Activated naive CD8-positive, alpha-beta T cell treated with anti-CD3 and anti-CD28 coated beads, Interleukin-2, amount 50 U/mL, for 24 hours (primary cell): ENCODE measurements around the gene TMPRSS15.
"Not testable (repeated sequence)": the region's sequence is repeated elsewhere in the genome, so short reads cannot be mapped to it uniquely, and the experiment has no call there.

Experiments used
- ATAC-seq: fragments of 150-1000 bp; cut with Tn5 transposase; one replicate; pipeline ENCODE4 v1.10.0; 2021
- DNase-seq: peaks from one replicate; pipeline ENCODE4 v3.0.0; 2021
- H3K27ac Mint-ChIP-seq: one replicate; pipeline ENCODE4 v1.8.0; 2021; ENCODE audit warnings: mild to moderate bottlenecking, mixed read lengths
- H3K27me3 Mint-ChIP-seq: one replicate; pipeline ENCODE4 v1.8.0; 2021; ENCODE audit warnings: mixed read lengths
- H3K36me3 Mint-ChIP-seq: one replicate; pipeline ENCODE4 v1.8.0; 2021; ENCODE audit warnings: low read depth, mixed read lengths
- H3K4me1 Mint-ChIP-seq: one replicate; pipeline ENCODE4 v1.8.0; 2021; ENCODE audit warnings: mixed read lengths
- H3K4me3 Mint-ChIP-seq: one replicate; pipeline ENCODE4 v1.8.0; 2021; ENCODE audit warnings: mild to moderate bottlenecking, moderate library complexity, mixed read lengths
- H3K9me3 Mint-ChIP-seq: one replicate; pipeline ENCODE4 v1.8.0; 2021; ENCODE audit warnings: mixed read lengths

Gene TMPRSS15

GRCh38 chr21:18403735-18404450, at the start of gene TMPRSS15:
TSS of gene TMPRSS15 (minus strand) at chr21:18403785. CDS start at chr21:18403622, 163 bp downstream.
- no peaks in the 10 kb centered on the region for H3K9me3 Mint-ChIP-seq
- H3K4me1 Mint-ChIP-seq, result no peaks in the 10 kb centered on the region
- H3K27me3 Mint-ChIP-seq, result no peaks in the 10 kb centered on the region
- H3K36me3 Mint-ChIP-seq, result no peaks in the 10 kb centered on the region
- no peak for DNase-seq
- no peak within 1 kb of the TSS for H3K27ac Mint-ChIP-seq
- no peak for ATAC-seq
- H3K4me3 Mint-ChIP-seq, result no peak within 1 kb of the TSS

- no peaks in the 10 kb centered on the region for H3K27me3 Mint-ChIP-seq
- ATAC-seq (no peak), DNase-seq (no peak)
- H3K27ac Mint-ChIP-seq, result no peak overlapping the region
- no peaks in the 10 kb centered on the region for H3K4me1 Mint-ChIP-seq
- no peak overlapping the region for H3K4me3 Mint-ChIP-seq
- H3K9me3 Mint-ChIP-seq, result peaks cover 1% of the 10 kb centered on the region
- no peaks in the 10 kb centered on the region for H3K36me3 Mint-ChIP-seq
Measured at GRCh38 chr21:18451670-18452069, 48.1 kb upstream of the TMPRSS15 start.

DNA sequence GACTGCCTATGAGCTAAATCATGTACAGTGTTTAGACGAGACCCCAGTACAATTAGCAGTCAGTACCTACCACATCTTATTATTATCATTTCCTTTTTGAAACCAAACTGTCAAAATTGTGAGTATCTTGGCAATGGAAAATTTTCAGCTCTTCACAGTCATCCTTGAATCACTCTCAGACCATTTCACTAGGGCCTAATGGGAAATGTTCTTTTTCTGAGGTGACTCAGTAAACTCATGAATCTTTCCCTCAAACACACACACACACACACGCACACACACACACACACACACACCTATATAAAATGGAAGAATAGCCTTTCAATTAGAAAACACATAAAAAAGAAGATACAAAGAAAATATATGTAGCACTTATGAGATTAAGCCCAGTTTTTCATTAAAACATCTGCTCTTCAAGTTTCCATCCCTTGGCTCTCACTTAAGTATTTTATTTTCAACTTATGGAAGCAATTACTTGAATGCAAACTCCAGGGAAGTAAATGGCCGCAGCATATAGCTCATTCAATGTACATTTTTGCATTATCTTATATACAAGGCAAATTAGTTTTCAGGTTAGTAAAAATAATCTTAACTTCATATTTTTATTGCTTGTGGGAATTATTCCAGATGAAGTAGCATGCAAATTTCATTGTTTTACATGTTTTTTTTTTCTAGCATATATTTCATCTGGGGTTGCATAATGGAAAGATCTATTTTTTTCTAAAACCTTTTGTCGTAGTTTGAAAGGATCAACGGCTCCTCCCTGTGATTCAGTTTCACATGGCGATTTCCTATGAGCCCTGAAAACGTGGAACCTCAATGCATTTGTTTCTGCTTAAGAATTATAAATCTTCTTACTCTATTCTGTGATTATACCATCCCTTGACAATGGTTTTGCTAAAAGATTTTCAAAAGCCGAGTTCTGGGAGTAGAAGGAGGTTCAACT, 46.3 kb upstream of the TMPRSS15 start:
- H3K4me1 Mint-ChIP-seq, result no peaks in the 10 kb centered on the region
- no peaks in the 10 kb centered on the region for H3K36me3 Mint-ChIP-seq
- H3K9me3 Mint-ChIP-seq, result peaks cover 13% of the 10 kb centered on the region
- no peaks in the 10 kb centered on the region for H3K27me3 Mint-ChIP-seq
- DNase-seq, result no peak
- no peak for ATAC-seq
- no peak overlapping the region for H3K4me3 Mint-ChIP-seq
- H3K27ac Mint-ChIP-seq, result no peak overlapping the region

- peaks cover 2% of the 10 kb centered on the region for H3K4me1 Mint-ChIP-seq
- ATAC-seq (no peak), DNase-seq (peak; percentile 2)
- H3K36me3 Mint-ChIP-seq, result no peaks in the 10 kb centered on the region
- H3K9me3 Mint-ChIP-seq, result peaks cover 13% of the 10 kb centered on the region
- no peak overlapping the region for H3K4me3 Mint-ChIP-seq
- H3K27ac Mint-ChIP-seq, result no peak overlapping the region
- H3K27me3 Mint-ChIP-seq, result no peaks in the 10 kb centered on the region
Measured at GRCh38 chr21:18443701-18444100, 40.1 kb upstream of the TMPRSS15 start.

DNA sequence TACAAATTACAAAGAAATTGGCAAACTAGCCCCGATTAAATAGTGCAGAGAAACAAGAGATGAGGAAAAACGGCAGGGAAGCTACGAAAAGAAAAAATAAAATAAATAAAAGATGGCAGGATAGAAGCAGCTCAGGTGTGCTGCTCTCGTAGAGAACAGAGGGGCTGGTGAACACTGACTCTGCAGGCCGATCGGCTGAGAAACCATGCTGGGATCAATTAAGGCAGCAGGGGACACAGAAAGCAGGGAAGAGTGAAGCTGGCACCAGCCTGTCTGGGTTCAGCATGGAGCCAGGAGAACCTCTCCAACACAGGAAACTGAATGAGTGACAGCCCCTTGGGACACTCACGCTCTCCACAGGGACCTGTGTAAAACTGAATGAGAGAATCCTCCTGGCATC, 39.5 kb upstream of the TMPRSS15 start:
- Mint-ChIP-seq H3K27me3 (no peaks in the 10 kb centered on the region), H3K27ac (no peak overlapping the region), H3K4me1 (peaks cover 2% of the 10 kb centered on the region), H3K4me3 (no peak overlapping the region), H3K36me3 (no peaks in the 10 kb centered on the region), H3K9me3 (peaks cover 13% of the 10 kb centered on the region)
- ATAC-seq (no peak), DNase-seq (no peak)

DNA sequence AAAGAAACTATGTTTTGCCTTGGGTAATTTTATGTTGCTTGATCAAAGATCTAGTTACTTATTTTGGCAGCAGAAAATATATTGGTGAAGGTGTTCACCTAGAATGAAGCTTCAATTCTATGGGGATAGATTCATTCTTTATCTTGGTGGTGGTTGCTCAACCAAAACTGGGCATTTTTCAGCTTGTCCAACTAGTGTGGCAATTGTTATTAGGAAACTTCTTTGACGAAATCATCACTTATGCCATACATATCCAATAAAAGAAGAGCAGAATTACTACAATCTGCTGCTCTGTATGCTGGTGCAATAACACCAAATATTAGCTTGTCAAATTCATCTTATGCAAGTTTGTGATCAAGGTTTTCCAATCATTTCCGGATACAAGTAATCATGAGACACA, 26.8 kb upstream of the TMPRSS15 start:
- DNase-seq, result no peak
- H3K27me3 Mint-ChIP-seq, result no peaks in the 10 kb centered on the region
- peaks cover 3% of the 10 kb centered on the region for H3K9me3 Mint-ChIP-seq
- no peak overlapping the region for H3K27ac Mint-ChIP-seq
- no peaks in the 10 kb centered on the region for H3K4me1 Mint-ChIP-seq
- no peaks in the 10 kb centered on the region for H3K36me3 Mint-ChIP-seq
- ATAC-seq, result no peak
- H3K4me3 Mint-ChIP-seq, result no peak overlapping the region

DNA sequence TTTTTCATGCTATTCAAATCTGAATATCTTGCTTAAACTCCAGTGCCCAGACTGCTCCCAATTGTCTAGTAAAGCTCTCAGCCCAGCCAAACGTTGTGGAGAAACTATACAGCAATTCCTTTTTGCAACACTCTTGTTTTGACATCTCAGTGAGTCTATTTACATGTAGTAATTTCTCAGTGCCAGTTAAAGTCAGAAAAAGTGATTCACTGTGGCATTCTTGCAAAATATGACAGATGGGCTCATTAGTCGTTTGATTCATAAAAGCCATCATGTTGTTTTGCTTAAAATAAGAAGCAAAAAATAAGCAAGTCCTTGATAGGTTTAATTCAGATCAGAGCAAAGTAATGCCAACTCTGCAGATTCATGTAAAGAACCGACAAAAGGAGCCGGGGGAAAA, 20.7 kb upstream of the TMPRSS15 start:
- Mint-ChIP-seq H3K4me3 (no peak overlapping the region), H3K4me1 (no peaks in the 10 kb centered on the region), H3K27ac (no peak overlapping the region), H3K36me3 (no peaks in the 10 kb centered on the region), H3K27me3 (no peaks in the 10 kb centered on the region), H3K9me3 (no peaks in the 10 kb centered on the region)
- DNase-seq (no peak), ATAC-seq (no peak)

- ATAC-seq, result no peak
Measured at GRCh38 chr21:18417141-18417790, 13.7 kb upstream of the TMPRSS15 start.

DNA sequence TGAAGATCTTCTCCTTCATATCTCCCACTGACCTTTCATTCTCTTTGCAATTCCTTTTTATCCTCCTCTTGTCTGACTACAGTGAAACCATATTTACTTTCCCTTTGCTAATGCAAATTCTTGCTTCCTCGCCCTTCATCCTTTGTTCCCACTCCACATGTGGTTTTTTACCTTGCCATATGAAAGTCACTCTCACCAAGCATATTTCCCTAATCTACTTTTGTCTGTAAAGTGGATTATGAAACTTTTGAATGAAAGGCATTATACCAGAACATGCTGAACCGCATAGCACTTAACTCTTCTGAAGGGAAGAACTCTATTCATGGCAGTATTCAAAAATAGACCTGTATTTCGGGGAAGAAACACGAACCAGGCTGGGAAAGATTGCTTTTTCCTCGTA, 8.0 kb upstream of the TMPRSS15 start:
- DNase-seq (no peak), ATAC-seq (no peak)
- Mint-ChIP-seq H3K27me3 (no peaks in the 10 kb centered on the region), H3K4me1 (no peaks in the 10 kb centered on the region), H3K4me3 (no peak overlapping the region), H3K36me3 (no peaks in the 10 kb centered on the region), H3K9me3 (no peaks in the 10 kb centered on the region), H3K27ac (no peak overlapping the region)

More at GRCh38 chr21:18417141-18417790, 13.7 kb upstream of the TMPRSS15 start:
- Mint-ChIP-seq H3K9me3 (no peaks in the 10 kb centered on the region), H3K27me3 (no peaks in the 10 kb centered on the region), H3K27ac (no peak overlapping the region), H3K36me3 (no peaks in the 10 kb centered on the region), H3K4me1 (no peaks in the 10 kb centered on the region), H3K4me3 (no peak overlapping the region)
- DNase-seq, result no peak

DNA sequence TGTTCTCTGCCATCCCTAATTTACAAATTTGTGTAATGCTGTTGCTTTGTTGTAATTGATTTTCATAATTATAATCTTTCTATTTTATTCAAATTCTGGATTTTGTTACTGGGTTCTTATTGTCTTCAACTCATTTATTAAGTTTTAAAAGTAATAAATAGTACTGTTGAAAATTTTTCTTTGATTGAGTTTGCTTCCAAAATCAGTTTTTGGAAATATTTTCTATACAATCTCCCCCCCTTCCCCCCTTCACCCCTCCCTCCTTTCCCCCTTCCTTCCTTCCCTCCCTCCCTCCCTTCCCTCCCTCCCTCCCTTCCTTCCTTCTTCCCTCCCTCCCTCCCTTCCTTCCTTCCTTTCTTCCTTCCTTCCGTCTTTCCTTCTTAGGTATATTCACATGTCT, 6.0 kb upstream of the TMPRSS15 start:
- Mint-ChIP-seq H3K27me3 (no peaks in the 10 kb centered on the region), H3K4me1 (no peaks in the 10 kb centered on the region), H3K9me3 (no peaks in the 10 kb centered on the region), H3K36me3 (no peaks in the 10 kb centered on the region), H3K4me3 (no peak overlapping the region), H3K27ac (no peak overlapping the region)
- no peak for ATAC-seq
- no peak for DNase-seq

DNA sequence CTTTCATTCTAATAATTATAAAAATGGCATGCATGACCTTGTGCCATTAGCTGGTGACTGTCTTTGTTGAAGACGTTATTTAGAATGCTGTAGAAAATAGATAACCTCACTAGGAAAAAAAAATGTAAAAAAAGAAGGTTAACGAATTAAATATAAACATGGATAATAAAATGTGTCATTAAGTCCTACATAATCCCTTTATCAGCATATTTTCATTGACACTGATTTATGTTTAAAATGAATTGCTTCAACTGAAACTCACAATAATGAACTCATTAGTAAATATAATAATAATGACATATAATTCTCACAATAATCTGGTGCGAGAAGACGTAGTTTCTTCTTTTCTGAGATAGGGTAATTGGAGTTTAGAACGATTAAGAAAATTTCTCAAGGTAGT, 4.7 kb downstream of the TMPRSS15 start:
- ATAC-seq, result no peak
- Mint-ChIP-seq H3K4me3 (no peak overlapping the region), H3K4me1 (no peaks in the 10 kb centered on the region), H3K27ac (no peak overlapping the region), H3K27me3 (no peaks in the 10 kb centered on the region), H3K36me3 (no peaks in the 10 kb centered on the region), H3K9me3 (peaks cover 3% of the 10 kb centered on the region)
- DNase-seq, result no peak

- Mint-ChIP-seq H3K27ac (no peak overlapping the region), H3K27me3 (no peaks in the 10 kb centered on the region), H3K4me1 (no peaks in the 10 kb centered on the region), H3K36me3 (no peaks in the 10 kb centered on the region), H3K9me3 (peaks cover 3% of the 10 kb centered on the region), H3K4me3 (no peak overlapping the region)
- no peak for DNase-seq
- no peak for ATAC-seq
Measured at GRCh38 chr21:18387994-18388393, 15.6 kb downstream of the TMPRSS15 start.

- no peak overlapping the region for H3K27ac Mint-ChIP-seq
- DNase-seq (no peak), ATAC-seq (no peak)
- no peaks in the 10 kb centered on the region for H3K4me1 Mint-ChIP-seq
- H3K4me3 Mint-ChIP-seq, result no peak overlapping the region
- no peaks in the 10 kb centered on the region for H3K27me3 Mint-ChIP-seq
- H3K9me3 Mint-ChIP-seq, result no peaks in the 10 kb centered on the region
- no peaks in the 10 kb centered on the region for H3K36me3 Mint-ChIP-seq
Measured at GRCh38 chr21:18384771-18385170, 18.8 kb downstream of the TMPRSS15 start.

DNA sequence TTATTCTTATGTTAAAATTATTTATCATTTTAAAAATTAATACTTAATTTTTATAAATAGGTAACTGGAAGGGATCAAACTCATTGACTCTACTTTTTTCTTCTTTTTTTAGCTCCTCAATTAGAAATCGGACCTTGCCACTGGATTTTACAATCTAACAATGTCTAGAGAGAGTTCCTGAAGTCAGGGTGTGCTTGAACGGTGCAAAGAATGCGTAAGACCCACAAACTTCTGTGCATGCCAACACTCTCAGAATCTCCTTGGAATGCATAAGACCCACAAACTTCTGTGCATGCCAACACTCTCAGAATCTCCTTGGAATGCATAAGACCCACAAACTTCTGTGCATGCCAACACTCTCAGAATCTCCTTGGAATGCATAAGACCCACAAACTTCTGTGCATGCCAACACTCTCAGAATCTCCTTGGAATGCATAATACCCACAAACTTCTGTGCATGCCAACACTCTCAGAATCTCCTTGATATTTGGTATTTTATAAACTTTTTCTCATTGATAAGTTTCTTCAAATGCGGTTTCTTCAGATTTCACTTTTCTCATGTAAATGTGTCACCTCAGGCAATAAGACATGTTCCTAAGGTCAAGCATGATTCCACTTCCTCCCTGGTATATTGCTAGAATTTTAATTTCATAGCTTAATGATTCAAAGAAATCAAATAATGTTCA, 20.5 kb downstream of the TMPRSS15 start:
- H3K27ac Mint-ChIP-seq, DNase-seq, H3K9me3 Mint-ChIP-seq, H3K27me3 Mint-ChIP-seq, H3K36me3 Mint-ChIP-seq, H3K4me1 Mint-ChIP-seq, H3K4me3 Mint-ChIP-seq, ATAC-seq: not testable (repeated sequence)
